Spinal cord (tissue), 10 donors: ENCODE measurements around the gene RUNX1. TPM values are rescaled to one million over a fixed set of nuclear protein-coding genes. Genes with fewer than 3 reads are reported as not detected.

ENCODE experiments used
- DNase-seq, 6 donors: peaks; one replicate each; pipeline versions ENCODE4 v3.0.0 to v3.0.0-alpha.2; 2013 to 2015; ENCODE audit warnings: low spot score in 6 of 6, low read depth in 4 of 6
- H3K27ac ChIP-seq: one replicate; pipeline ENCODE4 v1.5.1; 2013; ENCODE audit warnings: low read depth, low read length, control low read depth
- H3K27me3 ChIP-seq: one replicate; pipeline ENCODE4 v1.6.1; 2013; ENCODE audit warnings: low read length; ENCODE audit not compliant: control insufficient read depth, insufficient read depth
- H3K36me3 ChIP-seq: one replicate; pipeline ENCODE4 v1.6.1; 2013; ENCODE audit warnings: low read length; ENCODE audit not compliant: control insufficient read depth, insufficient read depth
- H3K4me1 ChIP-seq: one replicate; pipeline ENCODE4 v1.6.1; 2013; ENCODE audit warnings: low read length; ENCODE audit not compliant: control insufficient read depth, insufficient read depth
- H3K4me3 ChIP-seq: one replicate; pipeline ENCODE4 v1.5.1; 2013; ENCODE audit warnings: low read depth, low read length, control low read depth
- H3K9me3 ChIP-seq: one replicate; pipeline ENCODE4 v1.6.1; 2013; ENCODE audit warnings: low read length; ENCODE audit not compliant: control insufficient read depth, insufficient read depth
- WGBS: methylation state at CpG from one replicate; pipeline ENCODE4 v1.1.5; 2013; ENCODE audit warnings: missing lambda C conversion rate; ENCODE audit not compliant: insufficient coverage; 5-methylcytosine and 5-hydroxymethylcytosine counted together
- polyA plus RNA-seq, 2 donors: library from polyadenylated mRNA; unstranded; fragments of 120-200 nt; gene quantifications; one replicate each; pipeline ENCODE4 v1.2.1, GENCODE V29; 2013; ENCODE audit not compliant: insufficient read length in 2 of 2
- total RNA-seq, 2 donors: library from RNA; depleted of rRNA in 1 of 2; stranded (reverse); fragments of 120-200 nt in 1 of 2; fragments of >200 nt in 1 of 2; gene quantifications; one replicate each; pipeline versions ENCODE4 v1.2.3 to v1.2.4, GENCODE V29; 2013 to 2014
- donor health status: healthy.

Gene RUNX1
- total and polyA plus RNA-seq, 4 donors, result 2.1 to 7.1 (median 3.2) TPM

- H3K4me1 ChIP-seq, result peaks cover 4% of the 10 kb centered on the region
- no peak for DNase-seq
- H3K27me3 ChIP-seq, result no peaks in the 10 kb centered on the region
- no peaks in the 10 kb centered on the region for H3K9me3 ChIP-seq
- H3K27ac ChIP-seq, result no peak overlapping the region
- no peaks in the 10 kb centered on the region for H3K36me3 ChIP-seq
- WGBS, result no CpG with 5 or more reads among the region's 4 CpGs
- H3K4me3 ChIP-seq, result no peak overlapping the region
These were observed 212.1 kb downstream of the RUNX1 start for GRCh38 chr21:34836933-34837505.

- Histone ChIP-seq H3K36me3 (no peaks in the 10 kb centered on the region), H3K4me1 (peaks cover 4% of the 10 kb centered on the region), H3K27ac (no peak overlapping the region), H3K27me3 (no peaks in the 10 kb centered on the region), H3K4me3 (no peak overlapping the region), H3K9me3 (no peaks in the 10 kb centered on the region)
- 83% methylated on average over 9 of the region's 13 CpGs for WGBS
- no peak for DNase-seq
These were observed 212.8 kb downstream of the RUNX1 start for GRCh38 chr21:34836103-34836932.

GRCh38 chr21:34835526-34835925, 213.6 kb downstream of the RUNX1 start:
- Histone ChIP-seq H3K4me1 (peaks cover 4% of the 10 kb centered on the region), H3K27ac (no peak overlapping the region), H3K9me3 (no peaks in the 10 kb centered on the region), H3K27me3 (no peaks in the 10 kb centered on the region), H3K4me3 (no peak overlapping the region), H3K36me3 (no peaks in the 10 kb centered on the region)
- no peak for DNase-seq
- WGBS, result 43% methylated on average over 4 of the region's 6 CpGs

GRCh38 chr21:34834852-34835501, 214.1 kb downstream of the RUNX1 start:
- H3K9me3 ChIP-seq, result no peaks in the 10 kb centered on the region
- H3K36me3 ChIP-seq, result no peaks in the 10 kb centered on the region
- WGBS, result 67% methylated on average over 9 of the region's 11 CpGs
- no peak overlapping the region for H3K27ac ChIP-seq
- no peak for DNase-seq
- peaks cover 4% of the 10 kb centered on the region for H3K4me1 ChIP-seq
- no peak overlapping the region for H3K4me3 ChIP-seq
- no peaks in the 10 kb centered on the region for H3K27me3 ChIP-seq

DNA sequence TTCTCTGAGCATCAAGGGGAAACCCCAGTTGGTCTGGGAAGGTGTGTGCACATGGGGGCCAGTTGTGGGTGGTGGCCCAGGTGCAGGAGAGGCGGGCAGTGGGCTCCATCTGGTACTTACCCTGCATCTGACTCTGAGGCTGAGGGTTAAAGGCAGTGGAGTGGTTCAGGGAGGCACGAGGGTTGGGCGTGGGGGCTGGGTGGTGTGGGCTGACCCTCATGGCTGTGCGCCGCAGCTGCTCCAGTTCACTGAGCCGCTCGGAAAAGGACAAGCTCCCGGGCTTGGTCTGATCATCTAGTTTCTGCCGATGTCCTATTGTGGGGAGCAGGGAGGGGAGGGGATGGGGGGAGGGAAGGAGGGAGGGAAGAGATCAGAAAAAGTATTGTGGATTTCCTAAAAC, 214.8 kb downstream of the RUNX1 start:
- 71% methylated on average over 9 of the region's 9 CpGs for WGBS
- DNase-seq, result no peak
- H3K9me3 ChIP-seq, result no peaks in the 10 kb centered on the region
- H3K4me1 ChIP-seq, result peaks cover 4% of the 10 kb centered on the region
- no peak overlapping the region for H3K27ac ChIP-seq
- H3K4me3 ChIP-seq, result no peak overlapping the region
- H3K27me3 ChIP-seq, result no peaks in the 10 kb centered on the region
- H3K36me3 ChIP-seq, result no peaks in the 10 kb centered on the region

DNA sequence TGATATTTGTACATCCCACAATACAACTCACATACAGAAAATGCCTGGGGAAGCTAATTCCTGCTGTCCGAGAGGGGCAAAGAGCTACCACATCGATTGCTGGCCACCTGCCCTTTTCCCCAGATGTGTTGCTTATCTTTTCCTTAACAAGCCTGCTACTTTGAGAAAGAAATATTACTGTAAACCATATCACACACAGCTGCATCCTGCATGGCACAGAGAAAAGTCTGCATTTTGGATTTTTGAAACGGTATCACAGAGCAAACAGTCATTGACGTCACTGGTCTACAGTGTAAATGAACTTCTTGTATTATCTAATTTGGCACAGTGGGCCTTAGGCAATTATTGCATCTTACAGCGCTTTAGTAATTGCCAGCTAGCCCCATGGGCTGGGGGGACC, 215.6 kb downstream of the RUNX1 start:
- H3K36me3 ChIP-seq, result no peaks in the 10 kb centered on the region
- H3K27me3 ChIP-seq, result no peaks in the 10 kb centered on the region
- DNase-seq, result no peak
- H3K4me1 ChIP-seq, result peaks cover 4% of the 10 kb centered on the region
- H3K9me3 ChIP-seq, result no peaks in the 10 kb centered on the region
- no peak overlapping the region for H3K4me3 ChIP-seq
- WGBS, result 65% methylated on average over 4 of the region's 5 CpGs
- no peak overlapping the region for H3K27ac ChIP-seq

- Histone ChIP-seq H3K27me3 (no peaks in the 10 kb centered on the region), H3K4me1 (peaks cover 4% of the 10 kb centered on the region), H3K4me3 (no peak overlapping the region), H3K27ac (no peak overlapping the region), H3K36me3 (no peaks in the 10 kb centered on the region), H3K9me3 (no peaks in the 10 kb centered on the region)
- no peak for DNase-seq
- 98% methylated on average over 5 of the region's 12 CpGs for WGBS
These were observed 218.5 kb downstream of the RUNX1 start for GRCh38 chr21:34830386-34831170.

- no peaks in the 10 kb centered on the region for H3K27me3 ChIP-seq
- H3K4me1 ChIP-seq, result no peaks in the 10 kb centered on the region
- H3K9me3 ChIP-seq, result no peaks in the 10 kb centered on the region
- no peak overlapping the region for H3K4me3 ChIP-seq
- DNase-seq, result no peak
- 88% methylated on average over 5 of the region's 5 CpGs for WGBS
- H3K36me3 ChIP-seq, result no peaks in the 10 kb centered on the region
- no peak overlapping the region for H3K27ac ChIP-seq
These were observed 221.5 kb downstream of the RUNX1 start for GRCh38 chr21:34827445-34828235.

- H3K27ac ChIP-seq, result no peak overlapping the region
These were observed 222.3 kb downstream of the RUNX1 start for GRCh38 chr21:34826836-34827235.

More at GRCh38 chr21:34826836-34827235, 222.3 kb downstream of the RUNX1 start:
- Histone ChIP-seq H3K4me3 (no peak overlapping the region), H3K27me3 (no peaks in the 10 kb centered on the region), H3K4me1 (no peaks in the 10 kb centered on the region), H3K36me3 (no peaks in the 10 kb centered on the region), H3K9me3 (no peaks in the 10 kb centered on the region)
- 92% methylated on average over 3 of the region's 3 CpGs for WGBS
- DNase-seq, result no peak
